Stimulated activated CD8-positive, alpha-beta memory T cell treated with anti-CD3 and anti-CD28 coated beads, Interleukin-15, amount 100 ng/mL, for 48 hours (primary cell): Measurements from ENCODE around the gene C1orf50.
"Not testable (repeated sequence)": the region's sequence is repeated elsewhere in the genome, so short reads cannot be mapped to it uniquely, and the experiment has no call there.

ENCODE experiments used
- DNase-seq, 2 donors: peaks; one replicate each; pipeline ENCODE4 v3.0.0-alpha.2; 2020; ENCODE audit warnings: low read depth in 2 of 2

The C1orf50 gene

GRCh38 chr1:42801832-42802473 is 34.9 kb downstream of the C1orf50 start:
- no peak for DNase-seq

- no peak for DNase-seq
These were observed 39.1 kb downstream of the C1orf50 start for GRCh38 chr1:42806171-42806570.

- no peak for DNase-seq
These were observed 39.5 kb downstream of the C1orf50 start for GRCh38 chr1:42806593-42806992.

GRCh38 chr1:42807056-42807668 is 40.1 kb downstream of the C1orf50 start:
- no peak for DNase-seq

- DNase-seq: not testable (repeated sequence)
These were observed 47.8 kb downstream of the C1orf50 start for GRCh38 chr1:42814815-42815214.

GRCh38 chr1:42815941-42816584 is 49.0 kb downstream of the C1orf50 start:
- DNase-seq: no peak

GRCh38 chr1:42816585-42817439 is 49.8 kb downstream of the C1orf50 start, which contains the start of the genes ERMAP and SVBP:
Gene ERMAP, plus strand, starts transcription at chr1:42817122. Its CDS starts 13,327 bp downstream, at chr1:42830449.
Gene SVBP, minus strand, starts transcription at chr1:42817397. Its CDS starts 853 bp downstream, at chr1:42816544.
- DNase-seq: peak; percentile 90

GRCh38 chr1:42817440-42817767 is 50.4 kb downstream of the C1orf50 start:
- no peak for DNase-seq

GRCh38 chr1:42817976-42818375 is 50.9 kb downstream of the C1orf50 start:
- no peak for DNase-seq

GRCh38 chr1:42820813-42821212 is 53.8 kb downstream of the C1orf50 start:
- DNase-seq: no peak

- DNase-seq: no peak
These were observed 54.6 kb downstream of the C1orf50 start for GRCh38 chr1:42821690-42822089.

GRCh38 chr1:42822800-42823392 is 55.8 kb downstream of the C1orf50 start:
- no peak for DNase-seq

- no peak for DNase-seq
These were observed 57.5 kb downstream of the C1orf50 start for GRCh38 chr1:42824481-42825035.

- DNase-seq: no peak
These were observed 58.2 kb downstream of the C1orf50 start for GRCh38 chr1:42825036-42825851.
